HepG2 (cell line): Measurements from ENCODE around the gene SOCS7.

Experiments used
- BRCA1 ChIP-seq: sonication (generic); formaldehyde crosslinking; IDR thresholded peaks from 2 replicates; pipeline ENCODE4 v1.4.0; 2020; ENCODE audit warnings: missing genetic modification reagents
- CHD4 ChIP-seq: fragments of 200-600 bp; sonication (generic); IDR thresholded peaks from 2 replicates; pipeline ENCODE4 v1.7.0; 2017; ENCODE audit warnings: mild to moderate bottlenecking, low read length, borderline replicate concordance
- EP300 ChIP-seq, 3 experiments: sonication (generic) in 1 of 3; formaldehyde crosslinking in 1 of 3; IDR thresholded peaks; 2 replicates each; pipeline versions ENCODE4 v1.5.1 to v1.6.1; 2011 to 2020; ENCODE audit warnings: low read depth in 2 of 3, low read length in 2 of 3, borderline replicate concordance in 1 of 3, improper control_type of control experiment in 1 of 3, mild to moderate bottlenecking in 1 of 3, missing genetic modification reagents in 1 of 3, moderate library complexity in 1 of 3
- NFE2L1 ChIP-seq: sonication (generic); formaldehyde crosslinking; IDR thresholded peaks from 2 replicates; pipeline ENCODE4 v1.4.0; 2020; ENCODE audit warnings: missing genetic modification reagents, mild to moderate bottlenecking, borderline replicate concordance
- TOPORS ChIP-seq: sonication (generic); formaldehyde crosslinking; IDR thresholded peaks from 2 replicates; pipeline ENCODE4 v1.8.0; 2023; ENCODE audit warnings: mild to moderate bottlenecking, missing genetic modification reagents
- ZBTB42 ChIP-seq: sonication (generic); formaldehyde crosslinking; IDR thresholded peaks from 2 replicates; pipeline ENCODE4 v1.5.0; 2020; ENCODE audit warnings: mild to moderate bottlenecking, missing genetic modification reagents
- ZNF468 ChIP-seq: sonication (generic); formaldehyde crosslinking; IDR thresholded peaks from 2 replicates; pipeline ENCODE4 v1.8.0; 2022; ENCODE audit warnings: mild to moderate bottlenecking, moderate library complexity, missing genetic modification reagents
- TF ChIP-seq, protein P1 (sequence below): sonication (generic); formaldehyde crosslinking; IDR thresholded peaks from 2 replicates; pipeline ENCODE4 v1.5.0; 2020; ENCODE audit warnings: mild to moderate bottlenecking, missing genetic modification reagents, moderate library complexity
- TF ChIP-seq, protein P2 (sequence below): sonication (generic); formaldehyde crosslinking; IDR thresholded peaks from 2 replicates; pipeline ENCODE4 v1.4.0; 2020; ENCODE audit warnings: missing genetic modification reagents

DNA sequence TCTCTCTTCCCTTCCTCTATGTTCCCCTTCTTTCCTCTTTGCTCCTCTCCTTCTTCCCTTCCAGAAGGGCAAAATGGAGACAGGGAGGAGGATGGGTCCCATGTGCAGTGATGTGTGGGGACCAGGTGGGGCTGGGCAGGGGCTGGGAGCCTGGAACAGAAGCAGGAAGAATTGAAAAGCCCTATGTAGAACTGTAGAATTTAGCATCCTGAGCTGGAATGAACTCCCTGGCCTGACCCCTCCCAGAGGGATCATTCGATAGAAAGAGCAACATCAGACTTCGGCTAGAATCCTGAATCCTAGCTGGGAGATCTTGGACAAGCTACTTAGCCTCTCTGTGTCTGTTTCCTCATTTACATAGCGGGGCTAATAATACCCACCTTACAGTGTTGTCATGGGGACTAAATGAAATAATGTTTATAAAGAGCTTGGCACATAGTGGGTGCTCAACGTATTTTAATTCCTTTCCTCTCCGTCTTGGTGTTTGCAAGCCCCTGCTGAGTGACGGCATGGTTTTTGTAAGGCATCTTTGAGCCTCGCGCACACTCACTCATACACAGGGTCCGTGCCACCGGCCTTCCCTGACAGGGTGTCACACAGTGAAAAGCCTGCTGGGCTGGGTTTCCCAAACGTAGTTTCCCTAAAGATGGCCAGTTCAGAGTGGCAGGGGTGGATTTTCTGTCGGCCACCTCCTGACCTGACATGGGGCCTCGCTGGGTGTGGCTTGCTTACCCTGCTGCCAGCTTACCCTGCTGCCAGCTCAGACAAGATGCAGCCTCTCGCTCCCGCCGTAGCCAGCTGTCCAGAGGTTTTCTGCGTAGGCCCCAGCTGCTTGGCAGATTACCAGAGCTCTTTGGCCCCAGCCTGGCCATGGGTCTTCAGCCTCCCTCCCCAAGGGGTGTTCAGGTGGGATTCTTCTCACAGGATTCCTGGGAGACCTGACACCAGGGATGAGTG, 70.5 kb downstream of the SOCS7 start:
- TF ChIP-seq BRCA1 (CRISPR knock-in tag) (no peak), CHD4 (no peak), NFE2L1 (CRISPR knock-in tag) (no peak), EP300 (IDR thresholded peaks at IDR 0.05; ENCODE audit: low read depth in 2 of 2, low read length in 2 of 2) (no peak), EP300 (CRISPR knock-in tag; IDR thresholded peaks at IDR 0.05; ENCODE audit: borderline replicate concordance) (no peak), TOPORS (CRISPR knock-in tag) (no peak), ZBTB42 (no peak), ZNF468 (no peak)
- TF ChIP-seq, protein P1, sequence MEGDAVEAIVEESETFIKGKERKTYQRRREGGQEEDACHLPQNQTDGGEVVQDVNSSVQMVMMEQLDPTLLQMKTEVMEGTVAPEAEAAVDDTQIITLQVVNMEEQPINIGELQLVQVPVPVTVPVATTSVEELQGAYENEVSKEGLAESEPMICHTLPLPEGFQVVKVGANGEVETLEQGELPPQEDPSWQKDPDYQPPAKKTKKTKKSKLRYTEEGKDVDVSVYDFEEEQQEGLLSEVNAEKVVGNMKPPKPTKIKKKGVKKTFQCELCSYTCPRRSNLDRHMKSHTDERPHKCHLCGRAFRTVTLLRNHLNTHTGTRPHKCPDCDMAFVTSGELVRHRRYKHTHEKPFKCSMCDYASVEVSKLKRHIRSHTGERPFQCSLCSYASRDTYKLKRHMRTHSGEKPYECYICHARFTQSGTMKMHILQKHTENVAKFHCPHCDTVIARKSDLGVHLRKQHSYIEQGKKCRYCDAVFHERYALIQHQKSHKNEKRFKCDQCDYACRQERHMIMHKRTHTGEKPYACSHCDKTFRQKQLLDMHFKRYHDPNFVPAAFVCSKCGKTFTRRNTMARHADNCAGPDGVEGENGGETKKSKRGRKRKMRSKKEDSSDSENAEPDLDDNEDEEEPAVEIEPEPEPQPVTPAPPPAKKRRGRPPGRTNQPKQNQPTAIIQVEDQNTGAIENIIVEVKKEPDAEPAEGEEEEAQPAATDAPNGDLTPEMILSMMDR (CRISPR knock-in tag): no peak
- TF ChIP-seq, protein P2, sequence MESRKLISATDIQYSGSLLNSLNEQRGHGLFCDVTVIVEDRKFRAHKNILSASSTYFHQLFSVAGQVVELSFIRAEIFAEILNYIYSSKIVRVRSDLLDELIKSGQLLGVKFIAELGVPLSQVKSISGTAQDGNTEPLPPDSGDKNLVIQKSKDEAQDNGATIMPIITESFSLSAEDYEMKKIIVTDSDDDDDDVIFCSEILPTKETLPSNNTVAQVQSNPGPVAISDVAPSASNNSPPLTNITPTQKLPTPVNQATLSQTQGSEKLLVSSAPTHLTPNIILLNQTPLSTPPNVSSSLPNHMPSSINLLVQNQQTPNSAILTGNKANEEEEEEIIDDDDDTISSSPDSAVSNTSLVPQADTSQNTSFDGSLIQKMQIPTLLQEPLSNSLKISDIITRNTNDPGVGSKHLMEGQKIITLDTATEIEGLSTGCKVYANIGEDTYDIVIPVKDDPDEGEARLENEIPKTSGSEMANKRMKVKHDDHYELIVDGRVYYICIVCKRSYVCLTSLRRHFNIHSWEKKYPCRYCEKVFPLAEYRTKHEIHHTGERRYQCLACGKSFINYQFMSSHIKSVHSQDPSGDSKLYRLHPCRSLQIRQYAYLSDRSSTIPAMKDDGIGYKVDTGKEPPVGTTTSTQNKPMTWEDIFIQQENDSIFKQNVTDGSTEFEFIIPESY (CRISPR knock-in tag): no peak
